ENCODE data around the gene RCSD1.

RCSD1 gene

GRCh38 chr1:167698313-167698712 lies 68.3 kb downstream of the RCSD1 start:
- Histone ChIP-seq H3K79me2 (ENCODE audit: control insufficient read depth, low read length) (no peaks in the 10 kb centered on the region), H3K36me3 (ENCODE audit: control insufficient read depth, low read length) (peaks cover 88% of the 10 kb centered on the region), H4K20me1 (ENCODE audit: control insufficient read depth, insufficient read depth, low read depth, low read length) (no peaks in the 10 kb centered on the region), H3F3A (ENCODE audit: control insufficient read depth, insufficient read depth) (no peaks in the 10 kb centered on the region), H3K27ac (ENCODE audit: low read depth, low read length) (no peak overlapping the region), H3K4me2 (ENCODE audit: low read length) (no peak overlapping the region), H3K4me3 (ENCODE audit: low read length) (no peak overlapping the region), H3K9me3 (ENCODE audit: control insufficient read depth, insufficient read depth, low read length) (no peaks in the 10 kb centered on the region), H3K4me1 (ENCODE audit: control insufficient read depth, low read length) (no peaks in the 10 kb centered on the region), H3K9me2 (replicated peaks; ENCODE audit: control insufficient read depth, low read length) (no peaks in the 10 kb centered on the region), H3K27me3 (ENCODE audit: control insufficient read depth, low read length) (no peaks in the 10 kb centered on the region)
- TF ChIP-seq CTCF (IDR thresholded peaks at IDR 0.05; ENCODE audit: low read depth, low read length, poor library complexity, severe bottlenecking) (no peak), EZH2phosphoT487 (IDR thresholded peaks at IDR 0.05; ENCODE audit: borderline replicate concordance, low read length) (no peak)

GRCh38 chr1:167701510-167701909 lies 71.5 kb downstream of the RCSD1 start:
- Histone ChIP-seq H4K20me1 (ENCODE audit: control insufficient read depth, insufficient read depth, low read depth, low read length) (no peaks in the 10 kb centered on the region; the same call in 1 of the 2 replicates), H3K4me3 (ENCODE audit: low read length) (no peak overlapping the region), H3K9me2 (replicated peaks; ENCODE audit: control insufficient read depth, low read length) (no peaks in the 10 kb centered on the region), H3K4me2 (ENCODE audit: low read length) (no peak overlapping the region), H3K27me3 (ENCODE audit: control insufficient read depth, low read length) (no peaks in the 10 kb centered on the region), H3F3A (ENCODE audit: control insufficient read depth, insufficient read depth) (peaks cover 16% of the 10 kb centered on the region), H3K27ac (ENCODE audit: low read depth, low read length) (no peak overlapping the region), H3K4me1 (ENCODE audit: control insufficient read depth, low read length) (peaks cover 12% of the 10 kb centered on the region), H3K9me3 (ENCODE audit: control insufficient read depth, insufficient read depth, low read length) (no peaks in the 10 kb centered on the region), H3K79me2 (ENCODE audit: control insufficient read depth, low read length) (no peaks in the 10 kb centered on the region), H3K36me3 (ENCODE audit: control insufficient read depth, low read length) (peaks cover 84% of the 10 kb centered on the region)
- TF ChIP-seq CTCF (IDR thresholded peaks at IDR 0.05; ENCODE audit: low read depth, low read length, poor library complexity, severe bottlenecking) (no peak), EZH2phosphoT487 (IDR thresholded peaks at IDR 0.05; ENCODE audit: borderline replicate concordance, low read length) (no peak)

DNA sequence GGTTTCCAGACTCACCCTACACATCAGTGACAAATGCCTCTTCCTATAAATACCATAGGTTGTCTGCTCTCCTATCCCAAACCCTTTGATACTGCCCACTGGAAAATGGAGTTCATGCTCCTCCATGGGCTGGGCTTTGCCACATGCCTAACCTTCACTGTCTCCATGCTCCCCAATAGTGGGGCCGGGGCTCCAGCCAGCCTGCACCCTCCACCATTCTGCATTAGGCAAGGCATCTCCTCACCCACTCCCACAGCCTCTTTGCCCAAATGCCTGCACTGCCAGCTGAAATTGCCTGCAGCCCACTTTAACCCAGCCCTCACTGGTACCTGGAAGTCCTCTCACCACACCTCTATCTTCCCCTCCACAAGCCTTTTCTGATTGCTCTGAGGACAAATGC lies 73.5 kb downstream of the RCSD1 start:
- H3K36me3 ChIP-seq (ENCODE audit: control insufficient read depth, low read length) = peaks cover 64% of the 10 kb centered on the region
- H3K4me1 ChIP-seq (ENCODE audit: control insufficient read depth, low read length) = peaks cover 25% of the 10 kb centered on the region

More for the DNA sequence above, 73.5 kb downstream of the RCSD1 start:
- Histone ChIP-seq H3K79me2 (ENCODE audit: control insufficient read depth, low read length) (no peaks in the 10 kb centered on the region), H3K27ac (ENCODE audit: low read depth, low read length) (no peak overlapping the region), H3K9me3 (ENCODE audit: control insufficient read depth, insufficient read depth, low read length) (no peaks in the 10 kb centered on the region), H3K4me3 (ENCODE audit: low read length) (no peak overlapping the region), H3K27me3 (ENCODE audit: control insufficient read depth, low read length) (no peaks in the 10 kb centered on the region), H3F3A (ENCODE audit: control insufficient read depth, insufficient read depth) (peaks cover 30% of the 10 kb centered on the region), H3K4me2 (ENCODE audit: low read length) (no peak overlapping the region), H4K20me1 (ENCODE audit: control insufficient read depth, insufficient read depth, low read depth, low read length) (peaks cover 7% of the 10 kb centered on the region; the same call in 1 of the 2 replicates), H3K9me2 (replicated peaks; ENCODE audit: control insufficient read depth, low read length) (no peaks in the 10 kb centered on the region)
- TF ChIP-seq EZH2phosphoT487 (IDR thresholded peaks at IDR 0.05; ENCODE audit: borderline replicate concordance, low read length) = no peak
- TF ChIP-seq CTCF (IDR thresholded peaks at IDR 0.05; ENCODE audit: low read depth, low read length, poor library complexity, severe bottlenecking) = no peak

All from DOHH2 (cell line).